ENCODE measurements around the gene ANKMY2.

DNA sequence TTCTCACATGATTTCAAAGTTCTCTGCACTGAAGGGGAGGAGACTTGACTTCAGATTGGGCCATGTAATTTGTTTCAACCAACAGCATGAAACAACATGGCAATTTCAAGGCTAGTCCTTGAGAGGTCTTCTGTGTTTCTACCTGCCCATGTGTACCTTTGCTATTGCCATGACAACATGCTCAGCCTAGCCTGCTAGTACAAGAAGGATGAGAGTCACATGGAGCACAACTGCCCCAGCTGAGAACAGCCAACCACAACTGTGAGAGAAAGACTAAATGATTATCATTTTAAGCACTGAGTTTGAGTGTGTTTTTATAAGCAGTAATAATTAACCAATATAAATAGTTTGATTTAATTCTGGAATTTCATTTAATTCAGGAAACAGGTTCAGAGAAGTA is 41.9 kb downstream of the ANKMY2 start:
- TF ChIP-seq POLR2A (IDR thresholded peaks at IDR 0.05) (no peak), EP300 (IDR thresholded peaks at IDR 0.05) (no peak)
- TF ChIP-seq, protein P1, sequence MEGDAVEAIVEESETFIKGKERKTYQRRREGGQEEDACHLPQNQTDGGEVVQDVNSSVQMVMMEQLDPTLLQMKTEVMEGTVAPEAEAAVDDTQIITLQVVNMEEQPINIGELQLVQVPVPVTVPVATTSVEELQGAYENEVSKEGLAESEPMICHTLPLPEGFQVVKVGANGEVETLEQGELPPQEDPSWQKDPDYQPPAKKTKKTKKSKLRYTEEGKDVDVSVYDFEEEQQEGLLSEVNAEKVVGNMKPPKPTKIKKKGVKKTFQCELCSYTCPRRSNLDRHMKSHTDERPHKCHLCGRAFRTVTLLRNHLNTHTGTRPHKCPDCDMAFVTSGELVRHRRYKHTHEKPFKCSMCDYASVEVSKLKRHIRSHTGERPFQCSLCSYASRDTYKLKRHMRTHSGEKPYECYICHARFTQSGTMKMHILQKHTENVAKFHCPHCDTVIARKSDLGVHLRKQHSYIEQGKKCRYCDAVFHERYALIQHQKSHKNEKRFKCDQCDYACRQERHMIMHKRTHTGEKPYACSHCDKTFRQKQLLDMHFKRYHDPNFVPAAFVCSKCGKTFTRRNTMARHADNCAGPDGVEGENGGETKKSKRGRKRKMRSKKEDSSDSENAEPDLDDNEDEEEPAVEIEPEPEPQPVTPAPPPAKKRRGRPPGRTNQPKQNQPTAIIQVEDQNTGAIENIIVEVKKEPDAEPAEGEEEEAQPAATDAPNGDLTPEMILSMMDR (IDR thresholded peaks at IDR 0.05), result no peak

Data from ovary (tissue), 3 donors.